AG10803 (cell line): ENCODE measurements around the gene SLC15A5.

Experiments used
- DNase-seq: peaks from one replicate; pipeline ENCODE4 v3.0.0; 2010; ENCODE audit warnings: low read depth
- H3K4me3 ChIP-seq: 2 replicates; pipeline ENCODE4 v1.5.1; 2011; ENCODE audit warnings: mild to moderate bottlenecking, low read length, control low read depth
- CTCF ChIP-seq: conservative IDR thresholded peaks from 2 replicates; pipeline ENCODE4 v1.5.1; 2011; ENCODE audit warnings: mild to moderate bottlenecking, low read length, control low read depth, inconsistent platforms

The SLC15A5 gene

GRCh38 chr12:16269946-16270345 is 7.5 kb downstream of the SLC15A5 start:
- no peak overlapping the region for H3K4me3 ChIP-seq
- no peak for DNase-seq
- TF ChIP-seq CTCF, result no peak

GRCh38 chr12:16266085-16266484 is 11.4 kb downstream of the SLC15A5 start:
- H3K4me3 ChIP-seq, result no peak overlapping the region
- no peak for TF ChIP-seq CTCF
- DNase-seq, result no peak

- DNase-seq, result no peak
These were observed 15.5 kb downstream of the SLC15A5 start for GRCh38 chr12:16261944-16262475.

GRCh38 chr12:16260206-16260605 is 17.3 kb downstream of the SLC15A5 start:
- H3K4me3 ChIP-seq, result no peak overlapping the region
- TF ChIP-seq CTCF, result no peak
- DNase-seq, result no peak

More at GRCh38 chr12:16261944-16262475, 15.5 kb downstream of the SLC15A5 start:
- no peak overlapping the region for H3K4me3 ChIP-seq
- no peak for TF ChIP-seq CTCF

- peak; percentile 36 for DNase-seq
- H3K4me3 ChIP-seq, result no peak overlapping the region
- no peak for TF ChIP-seq CTCF
These were observed 18.5 kb downstream of the SLC15A5 start for GRCh38 chr12:16258963-16259362.

GRCh38 chr12:16246264-16246663 is 31.2 kb downstream of the SLC15A5 start:
- H3K4me3 ChIP-seq, result no peak overlapping the region
- no peak for TF ChIP-seq CTCF
- no peak for DNase-seq

GRCh38 chr12:16245209-16245608 is 32.3 kb downstream of the SLC15A5 start:
- TF ChIP-seq CTCF, result no peak
- no peak overlapping the region for H3K4me3 ChIP-seq
- no peak for DNase-seq
